Measurements from ENCODE around the gene MIDN.
A peak's percentile ranks its signal among the peaks of the same experiment; 100 is the strongest.

The MIDN gene

DNA sequence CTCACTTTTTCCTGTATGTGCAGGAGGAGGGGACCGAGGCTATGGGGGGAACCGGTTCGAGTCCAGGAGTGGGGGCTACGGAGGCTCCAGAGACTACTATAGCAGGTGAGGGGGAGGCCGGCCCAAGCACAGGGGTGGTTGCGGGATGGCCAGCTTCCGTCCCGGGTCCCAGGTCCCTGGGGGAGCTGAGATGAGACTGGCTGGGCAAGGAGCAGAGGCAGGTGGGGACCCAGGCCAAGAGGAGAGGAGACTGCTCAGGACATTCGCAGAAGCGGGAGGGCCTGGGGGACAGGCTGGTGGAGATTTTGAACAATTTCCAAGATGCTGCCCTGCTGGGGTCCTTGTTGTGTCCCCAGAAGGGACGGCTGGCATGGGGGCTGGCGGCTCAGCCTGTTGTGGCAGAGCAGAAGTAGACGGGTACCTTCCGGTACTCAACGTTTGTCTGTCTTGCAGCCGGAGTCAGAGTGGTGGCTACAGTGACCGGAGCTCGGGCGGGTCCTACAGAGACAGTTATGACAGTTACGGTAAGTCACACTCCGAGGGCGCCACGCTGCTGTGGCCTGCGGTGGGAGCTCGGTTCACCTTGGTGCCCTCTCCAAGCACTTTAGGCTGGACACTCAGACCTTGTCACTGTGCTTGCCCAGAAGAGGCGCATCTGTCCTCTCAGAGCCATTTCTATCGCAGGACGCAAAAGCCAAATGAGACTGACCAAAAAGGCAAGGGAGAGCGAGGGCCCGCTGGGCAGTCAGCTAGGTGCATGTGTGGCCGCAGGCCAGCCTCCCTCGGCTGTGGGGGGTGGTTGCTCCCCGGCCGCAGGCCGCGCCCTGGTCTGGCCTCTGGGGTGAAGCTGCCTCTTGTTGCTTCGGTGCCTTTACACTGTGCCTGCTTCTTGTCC lies 23.4 kb downstream of the MIDN start:
- DNase-seq: no peak

DNA sequence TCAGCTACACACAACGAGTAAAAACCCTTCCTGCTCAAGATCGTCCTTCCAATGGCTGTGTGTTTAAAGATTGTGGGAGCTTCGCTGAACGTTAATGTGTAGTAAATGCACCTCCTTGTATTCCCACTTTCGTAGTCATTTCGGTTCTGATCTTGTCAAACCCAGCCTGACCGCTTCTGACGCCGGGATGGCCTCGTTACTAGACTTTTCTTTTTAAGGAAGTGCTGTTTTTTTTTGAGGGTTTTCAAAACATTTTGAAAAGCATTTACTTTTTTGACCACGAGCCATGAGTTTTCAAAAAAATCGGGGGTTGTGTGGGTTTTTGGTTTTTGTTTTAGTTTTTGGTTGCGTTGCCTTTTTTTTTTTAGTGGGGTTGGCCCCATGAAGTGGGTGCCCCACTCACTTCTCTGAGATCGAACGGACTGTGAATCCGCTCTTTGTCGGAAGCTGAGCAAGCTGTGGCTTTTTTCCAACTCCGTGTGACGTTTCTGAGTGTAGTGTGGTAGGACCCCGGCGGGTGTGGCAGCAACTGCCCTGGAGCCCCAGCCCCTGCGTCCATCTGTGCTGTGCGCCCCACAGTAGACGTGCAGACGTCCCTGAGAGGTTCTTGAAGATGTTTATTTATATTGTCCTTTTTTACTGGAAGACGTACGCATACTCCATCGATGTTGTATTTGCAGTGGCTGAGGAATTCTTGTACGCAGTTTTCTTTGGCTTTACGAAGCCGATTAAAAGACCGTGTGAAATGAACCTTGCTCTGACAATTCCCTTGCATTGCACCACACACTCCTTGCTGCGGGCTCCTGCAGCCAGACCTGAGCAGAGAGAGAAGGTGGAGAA lies 24.3 kb downstream of the MIDN start:
- no peak for DNase-seq

- no peak for DNase-seq
Observed at GRCh38 chr19:1273263-1274041, 25.1 kb downstream of the MIDN start.

GRCh38 chr19:1274081-1274851 lies 25.9 kb downstream of the MIDN start:
- no peak for DNase-seq

DNA sequence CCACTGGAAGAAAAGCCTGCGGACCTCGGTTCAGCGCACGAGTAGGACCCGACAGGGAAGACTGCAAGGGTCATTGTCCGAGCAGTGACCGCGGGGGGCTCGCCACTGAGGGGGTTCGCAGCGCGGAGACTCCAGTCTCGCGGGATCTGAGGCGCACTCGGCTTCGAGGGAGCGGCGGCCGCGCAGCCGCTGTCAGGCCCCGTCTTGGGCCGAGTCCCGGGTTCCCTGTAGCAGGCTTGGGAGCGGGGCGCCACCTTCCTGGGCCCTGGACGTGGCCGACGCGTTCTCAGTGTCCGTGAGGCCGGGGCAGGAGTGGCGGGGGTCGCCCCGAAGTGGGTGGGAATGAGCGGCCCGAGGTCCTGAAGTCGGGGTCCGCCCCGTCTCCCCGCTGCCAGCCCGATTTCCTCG lies 26.5 kb downstream of the MIDN start:
- no peak for DNase-seq

- DNase-seq: peak; percentile 95
Observed at GRCh38 chr19:1275260-1275975, 27.0 kb downstream of the MIDN start, which contains the start of gene FAM174C. Gene FAM174C (plus strand): TSS chr19:1275530. CDS start chr19:1275550, 20 bp downstream.

GRCh38 chr19:1275976-1276627 lies 27.7 kb downstream of the MIDN start:
- DNase-seq: no peak

- DNase-seq: no peak
Observed at GRCh38 chr19:1276628-1277022, 28.2 kb downstream of the MIDN start.

DNA sequence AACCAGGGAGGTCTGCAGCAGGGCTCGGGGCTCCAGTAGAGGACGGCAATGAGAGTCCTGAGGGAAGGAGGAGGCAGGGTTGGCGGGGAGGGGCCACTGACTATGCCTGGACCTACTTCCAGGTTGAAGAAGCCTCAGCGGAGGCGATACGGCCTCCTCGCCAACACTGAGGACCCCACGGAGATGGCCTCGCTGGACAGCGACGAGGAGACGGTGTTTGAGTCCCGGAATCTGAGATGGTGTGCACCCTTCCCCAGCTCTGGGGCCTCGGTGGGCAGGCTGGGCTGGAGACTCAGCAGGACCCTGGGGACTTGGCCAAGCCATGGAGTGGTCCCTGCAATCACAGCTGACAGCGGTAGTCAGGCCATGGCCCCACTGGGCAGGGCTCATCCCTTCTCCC lies 28.7 kb downstream of the MIDN start:
- DNase-seq: no peak

DNA sequence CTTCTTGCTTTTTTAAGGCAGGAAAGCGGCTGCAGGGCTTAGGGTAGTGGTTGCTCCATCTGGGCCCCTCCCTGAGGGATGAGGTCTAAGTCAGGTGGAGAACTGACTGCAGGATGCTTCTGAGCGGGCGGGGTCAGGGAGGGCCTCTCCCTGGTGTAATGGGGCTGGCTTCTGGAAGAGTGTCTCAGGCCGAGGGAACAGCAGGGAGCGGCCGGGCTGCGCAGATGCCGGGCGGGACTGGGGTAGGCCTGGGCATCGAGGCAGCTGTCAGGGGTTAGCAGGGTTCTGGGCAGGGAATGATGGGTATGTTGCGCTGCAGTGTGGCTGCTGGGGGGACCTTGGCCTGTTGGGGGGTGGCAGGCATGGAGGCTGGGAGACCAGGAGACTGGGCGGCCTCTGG lies 29.7 kb downstream of the MIDN start:
- DNase-seq: no peak

DNA sequence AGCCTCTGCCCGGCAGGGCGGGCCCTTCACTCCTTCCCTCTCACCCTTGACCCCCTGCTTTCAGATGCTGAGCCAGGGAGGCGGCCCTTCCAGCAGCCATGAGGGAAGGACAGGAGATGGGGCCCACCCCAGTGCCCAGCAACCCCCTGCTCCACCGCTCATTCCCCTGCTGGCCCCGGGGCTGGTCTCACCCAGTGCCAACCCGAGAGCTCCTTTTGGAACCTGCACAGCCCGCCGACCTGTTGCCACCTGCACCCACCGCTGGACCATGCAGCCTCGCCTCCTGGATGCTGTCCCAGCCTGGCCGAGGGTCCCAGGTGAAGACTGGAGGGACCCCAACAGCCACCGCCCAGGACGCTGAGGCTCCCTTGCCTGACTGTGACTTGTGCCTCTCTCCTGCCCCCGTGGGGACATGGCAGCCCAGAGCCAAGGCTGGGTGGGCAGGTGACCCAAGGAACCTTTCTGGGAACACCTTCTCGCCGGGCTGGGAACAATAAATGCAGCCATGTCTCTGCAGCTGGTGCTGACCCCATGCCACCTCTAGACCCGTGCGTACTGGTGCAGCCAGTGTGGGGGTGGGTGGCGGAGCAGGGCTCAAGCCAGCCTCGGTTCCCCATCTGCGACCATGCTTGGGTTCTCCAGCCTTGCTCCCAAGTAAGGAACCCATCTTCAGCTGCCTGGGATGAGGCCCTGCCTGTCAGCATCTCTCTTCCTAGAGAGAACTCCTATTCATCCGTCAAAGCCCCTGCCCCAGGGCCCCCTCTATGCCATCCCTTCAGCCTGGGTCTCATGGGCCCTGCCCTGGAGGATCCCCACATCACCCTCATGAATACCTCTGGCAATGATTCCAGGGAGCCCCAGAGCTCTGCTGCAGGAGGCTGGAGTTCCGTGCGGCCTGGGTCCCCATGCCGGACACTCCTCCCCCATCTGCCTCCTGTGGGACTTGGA lies 30.6 kb downstream of the MIDN start:
- no peak for DNase-seq

GRCh38 chr19:1279782-1280341 lies 31.5 kb downstream of the MIDN start:
- peak; percentile 45 for DNase-seq

GRCh38 chr19:1280636-1281568 lies 32.5 kb downstream of the MIDN start:
- DNase-seq: no peak

DNA sequence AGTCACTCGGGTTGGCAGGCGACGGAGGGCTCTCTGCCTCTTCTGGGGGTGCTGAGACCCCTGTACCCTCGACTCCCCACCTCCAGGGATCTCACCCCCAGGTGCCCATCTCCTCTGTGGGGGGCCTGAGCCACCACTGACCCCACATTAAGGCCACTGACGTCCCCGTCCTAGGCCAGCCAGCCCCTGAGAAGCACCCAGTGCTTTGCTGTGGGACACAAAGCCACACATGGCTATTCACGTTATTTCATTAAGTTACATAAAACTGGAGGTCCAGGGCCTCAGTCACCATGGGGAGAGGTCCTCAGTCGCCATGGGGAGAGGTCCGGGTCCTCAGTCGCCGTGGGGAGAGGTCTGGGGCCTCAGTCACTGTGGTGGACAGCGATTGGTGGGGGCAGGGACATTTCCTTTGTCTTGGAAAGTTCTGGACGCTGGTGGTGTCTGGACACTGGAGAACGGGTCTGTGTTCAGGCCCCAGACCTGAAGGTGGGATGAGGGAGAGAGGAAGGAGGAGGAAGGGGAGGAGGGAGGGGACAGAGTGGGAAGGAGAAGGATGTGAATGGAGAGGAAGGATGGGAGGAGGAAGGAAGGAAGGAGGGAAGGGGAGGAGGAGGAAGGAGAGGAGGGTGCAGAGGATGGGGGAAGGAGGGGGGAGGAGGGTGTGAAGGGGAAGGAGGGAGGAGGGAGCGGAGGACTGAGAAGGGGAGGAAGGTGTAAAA lies 33.3 kb downstream of the MIDN start:
- no peak for DNase-seq

DNA sequence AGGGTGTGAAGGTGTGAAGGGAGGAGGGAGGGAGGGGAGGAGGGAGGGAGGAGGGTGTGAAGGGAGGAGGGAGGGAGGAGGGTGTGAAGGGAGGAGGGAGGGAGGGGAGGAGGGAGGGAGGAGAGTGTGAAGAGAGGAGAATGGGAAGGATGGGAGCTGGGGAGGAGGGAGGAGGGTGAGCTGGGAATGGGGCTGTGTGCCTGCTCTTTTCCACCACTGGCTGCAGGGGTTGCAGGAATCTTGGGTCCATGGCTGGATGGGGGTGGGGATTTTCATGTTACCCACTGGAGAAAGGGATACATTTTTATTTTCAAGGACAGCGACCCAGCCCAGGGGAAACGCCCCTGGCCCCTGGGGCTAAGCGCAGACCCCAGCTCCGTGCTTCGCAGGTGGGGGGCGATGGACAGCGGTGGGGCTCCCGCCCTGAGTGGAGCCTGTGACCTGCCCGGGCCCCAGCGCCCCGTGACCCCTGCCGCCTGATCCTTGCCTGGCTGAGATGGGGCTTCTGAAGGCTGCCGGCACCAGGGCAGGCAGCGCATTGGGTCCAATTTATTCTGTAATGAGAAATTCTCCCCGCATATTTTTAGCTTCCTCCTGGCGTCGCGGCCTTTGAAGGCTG lies 34.3 kb downstream of the MIDN start:
- DNase-seq: no peak

- DNase-seq: no peak
Observed at GRCh38 chr19:1283207-1283916, 35.0 kb downstream of the MIDN start.

DNA sequence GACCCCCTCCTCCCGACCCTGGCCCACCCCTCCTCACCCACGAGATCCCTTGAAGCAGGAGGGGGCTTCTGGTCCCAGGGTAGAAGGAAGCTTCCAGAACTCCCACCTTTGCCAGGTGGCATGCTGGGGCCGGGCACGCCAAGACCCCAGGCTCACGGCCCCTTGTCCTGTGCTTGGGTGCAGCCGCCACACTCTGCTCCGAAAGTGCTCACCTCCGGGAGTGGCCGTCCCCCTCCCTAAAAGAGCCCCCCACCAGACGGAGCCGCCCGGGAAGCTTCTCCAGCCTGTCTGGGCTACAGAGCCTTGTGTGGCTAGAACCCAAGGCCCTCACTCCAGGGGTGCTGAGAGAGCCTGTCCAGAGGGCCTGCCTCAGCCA lies 35.5 kb downstream of the MIDN start:
- no peak for DNase-seq
